H1 (cell line): ENCODE data around the gene TRIM24. TPM values are rescaled to one million over a fixed set of nuclear protein-coding genes. Genes with fewer than 3 reads are reported as not detected.

Experiments used
- CTCF ChIA-PET: fragments of 300-600 bp; sonication (Branson Sonifier 250); formaldehyde crosslinking; loops from one replicate; lab custom pipeline; 2021; ENCODE audit not compliant: partially characterized antibody; lab: Charles Lee
- POLR2A ChIA-PET: fragments of 300-600 bp; sonication (Branson Sonifier 250); formaldehyde crosslinking; loops from one replicate; lab custom pipeline; 2021; ENCODE audit warnings: inconsistent platforms; ENCODE audit not compliant: partially characterized antibody; lab: Charles Lee
- DNase-seq, 2 experiments: peaks; one replicate each; pipeline versions ENCODE4 v3.0.0 to v3.0.0-alpha.2; 2010 to 2022; ENCODE audit warnings: low spot score in 2 of 2, low read depth in 1 of 2, mixed read lengths in 1 of 2
- FAIRE-seq: peaks from 2 replicates; lab custom pipeline; 2011; peaks lifted over from hg19 to GRCh38; lab: Jason Lieb, UNC
- H2AFZ ChIP-seq: 2 replicates; pipeline ENCODE4 v1.8.1; 2012; ENCODE audit warnings: low read length, inconsistent platforms
- H2AK5ac ChIP-seq: 2 replicates; pipeline ENCODE4 v1.6.1; 2013; ENCODE audit warnings: low read depth, low read length
- H2BK120ac ChIP-seq: replicated peaks from 2 replicates; pipeline ENCODE3; 2013; ENCODE audit warnings: low read depth, low read length, inconsistent platforms
- H2BK12ac ChIP-seq: 2 replicates; pipeline ENCODE4 v1.6.1; 2013; ENCODE audit warnings: low read depth, low read length
- H2BK15ac ChIP-seq: 2 replicates; pipeline ENCODE4 v1.6.1; 2013; ENCODE audit warnings: low read length
- H2BK20ac ChIP-seq: 2 replicates; pipeline ENCODE4 v1.6.1; 2013; ENCODE audit warnings: low read length
- H2BK5ac ChIP-seq: 2 replicates; pipeline ENCODE4 v1.6.1; 2013; ENCODE audit warnings: low read depth, low read length
- H3K14ac ChIP-seq: 2 replicates; pipeline ENCODE4 v1.6.1; 2013; ENCODE audit warnings: inconsistent platforms; ENCODE audit not compliant: insufficient read length
- H3K18ac ChIP-seq: 2 replicates; pipeline ENCODE4 v1.6.1; 2013; ENCODE audit warnings: low read length; ENCODE audit errors: extremely low read depth
- H3K23ac ChIP-seq: 2 replicates; pipeline ENCODE4 v1.6.1; 2013; ENCODE audit warnings: inconsistent platforms; ENCODE audit not compliant: insufficient read length
- H3K23me2 ChIP-seq: 2 replicates; pipeline ENCODE4 v1.6.1; 2013; ENCODE audit warnings: low read depth, low read length
- H3K27ac ChIP-seq: 2 replicates; pipeline ENCODE4 v1.6.1; 2011; ENCODE audit warnings: low read depth, low read length, inconsistent platforms
- H3K27me3 ChIP-seq, 4 experiments: replicated peaks in 1 of 4; 1 replicate in 1 of 4; 2 replicates in 3 of 4; pipeline versions ENCODE4 v1.6.1 to v1.8.1; 2011 to 2013; ENCODE audit warnings: low read length in 3 of 4, mild to moderate bottlenecking in 3 of 4, inconsistent platforms in 2 of 4, mixed read lengths in 2 of 4, moderate library complexity in 1 of 4; ENCODE audit not compliant: control insufficient read depth in 3 of 4, insufficient read depth in 3 of 4; ENCODE audit errors: extremely low read depth in 1 of 4
- H3K36me3 ChIP-seq, 4 experiments: 2 replicates each; pipeline versions ENCODE4 v1.6.1 to v1.8.1; 2011 to 2013; ENCODE audit warnings: mild to moderate bottlenecking in 4 of 4, low read length in 3 of 4, moderate library complexity in 2 of 4, control low read depth in 1 of 4, inconsistent platforms in 1 of 4; ENCODE audit not compliant: insufficient read depth in 4 of 4, control insufficient read depth in 2 of 4
- H3K4ac ChIP-seq: replicated peaks from 2 replicates; pipeline ENCODE3; 2013; ENCODE audit warnings: low read length, low read depth, mixed read lengths, inconsistent platforms; ENCODE audit not compliant: insufficient read length
- H3K4me1 ChIP-seq, 4 experiments: replicated peaks in 1 of 4; 1 replicate in 1 of 4; 2 replicates in 3 of 4; pipeline versions ENCODE4 v1.6.1 to v1.8.1; 2011 to 2013; ENCODE audit warnings: low read length in 3 of 4, inconsistent platforms in 2 of 4, mixed read lengths in 1 of 4; ENCODE audit not compliant: insufficient read depth in 4 of 4, control insufficient read depth in 3 of 4
- H3K4me2 ChIP-seq, 2 experiments: 2 replicates each; pipeline versions ENCODE4 v1.6.1 to v1.8.1; 2011 to 2013; ENCODE audit warnings: low read depth in 2 of 2, low read length in 2 of 2, control low read depth in 1 of 2, inconsistent platforms in 1 of 2, mild to moderate bottlenecking in 1 of 2; ENCODE audit not compliant: insufficient read depth in 1 of 2
- H3K4me3 ChIP-seq, 4 experiments: fragments of 200-600, 300-600 bp in 1 of 4; sonication (generic), shearing (Covaris generic), sonication (Bioruptor Twin) in 1 of 4; 2 replicates each; pipeline versions ENCODE4 v1.5.1 to v1.8.1; 2011 to 2016; ENCODE audit warnings: low read length in 4 of 4, low read depth in 3 of 4, control low read depth in 2 of 4, inconsistent platforms in 2 of 4, mild to moderate bottlenecking in 2 of 4, mixed read lengths in 1 of 4, moderate library complexity in 1 of 4; ENCODE audit not compliant: insufficient read depth in 2 of 4; ENCODE audit errors: extremely low read depth in 1 of 4
- H3K56ac ChIP-seq: replicated peaks from 2 replicates; pipeline ENCODE3; 2013; ENCODE audit warnings: low read depth, mild to moderate bottlenecking, mixed read lengths, low read length, inconsistent platforms; ENCODE audit not compliant: insufficient read length
- H3K79me1 ChIP-seq: 2 replicates; pipeline ENCODE4 v1.6.1; 2013; ENCODE audit warnings: low read depth, low read length, control low read depth
- H3K79me2 ChIP-seq, 2 experiments: 2 replicates each; pipeline versions ENCODE4 v1.6.1 to v1.8.1; 2012 to 2013; ENCODE audit warnings: low read length in 2 of 2, mild to moderate bottlenecking in 2 of 2, inconsistent platforms in 1 of 2; ENCODE audit not compliant: insufficient read depth in 2 of 2, control insufficient read depth in 1 of 2
- H3K9ac ChIP-seq, 4 experiments: replicated peaks in 1 of 4; 1 replicate in 1 of 4; 2 replicates in 3 of 4; pipeline versions ENCODE4 v1.6.1 to v1.8.1; 2011 to 2013; ENCODE audit warnings: low read depth in 3 of 4, low read length in 3 of 4, control low read depth in 2 of 4, mild to moderate bottlenecking in 2 of 4, moderate library complexity in 2 of 4, inconsistent platforms in 1 of 4; ENCODE audit errors: extremely low read depth in 1 of 4
- H3K9me3 ChIP-seq, 2 experiments: 2 replicates each; pipeline versions ENCODE4 v1.6.1 to v1.8.1; 2012 to 2013; ENCODE audit warnings: mild to moderate bottlenecking in 2 of 2, moderate library complexity in 2 of 2, control low read depth in 1 of 2, inconsistent platforms in 1 of 2, low read depth in 1 of 2, low read length in 1 of 2, mixed read lengths in 1 of 2; ENCODE audit not compliant: insufficient read depth in 2 of 2
- H4K20me1 ChIP-seq, 2 experiments: replicated peaks in 1 of 2; 2 replicates each; pipeline versions ENCODE3 to v1.8.1; 2011 to 2013; ENCODE audit warnings: inconsistent platforms in 2 of 2, low read length in 2 of 2, mild to moderate bottlenecking in 1 of 2; ENCODE audit not compliant: insufficient read depth in 2 of 2, control insufficient read depth in 1 of 2
- H4K5ac ChIP-seq: 2 replicates; pipeline ENCODE4 v1.6.1; 2013; ENCODE audit warnings: low read length, low read depth, mixed read lengths, inconsistent platforms; ENCODE audit not compliant: insufficient read length
- H4K8ac ChIP-seq: 2 replicates; pipeline ENCODE4 v1.8.0; 2013; ENCODE audit warnings: mild to moderate bottlenecking, moderate library complexity, low read length, inconsistent platforms; ENCODE audit not compliant: insufficient read depth; ENCODE audit errors: extremely low read depth
- H4K91ac ChIP-seq: replicated peaks from 2 replicates; pipeline ENCODE3; 2013; ENCODE audit warnings: low read length, mixed read lengths, inconsistent platforms; ENCODE audit not compliant: insufficient read length
- BCL11A ChIP-seq, 2 experiments: IDR thresholded peaks; one replicate each; pipeline ENCODE4 v1.6.1; 2011; ENCODE audit warnings: low read depth in 2 of 2, low read length in 2 of 2, mild to moderate bottlenecking in 2 of 2
- HDAC2 ChIP-seq, 2 experiments: fragments of 300-600 bp in 1 of 2; sonication (generic) in 1 of 2; IDR thresholded peaks; 2 replicates each; pipeline ENCODE4 v1.6.1; 2011 to 2012; ENCODE audit warnings: low read depth in 2 of 2, low read length in 2 of 2, mild to moderate bottlenecking in 2 of 2, moderate library complexity in 2 of 2, borderline replicate concordance in 1 of 2, inconsistent platforms in 1 of 2
- JUND ChIP-seq: IDR thresholded peaks from 2 replicates; pipeline ENCODE4 v1.6.1; 2011; ENCODE audit warnings: mild to moderate bottlenecking, improper control_type of control experiment, low read length
- KDM5A ChIP-seq: fragments of 200-600 bp; IDR thresholded peaks from 2 replicates; pipeline ENCODE4 v1.7.1; 2012; ENCODE audit warnings: mild to moderate bottlenecking, low read length, inconsistent platforms, mixed read lengths
- NRF1 ChIP-seq: IDR thresholded peaks from 2 replicates; pipeline ENCODE4 v1.6.1; 2011; ENCODE audit warnings: mild to moderate bottlenecking, low read depth, low read length, improper control_type of control experiment
- POLR2A ChIP-seq, 2 experiments: IDR thresholded peaks; 1 replicate in 1 of 2; 2 replicates in 1 of 2; pipeline ENCODE4 v1.6.1; 2011; ENCODE audit warnings: low read depth in 2 of 2, low read length in 2 of 2, mild to moderate bottlenecking in 2 of 2; ENCODE audit errors: control extremely low read depth in 1 of 2
- POU5F1 ChIP-seq: IDR thresholded peaks from 2 replicates; pipeline ENCODE4 v1.6.1; 2011; ENCODE audit warnings: low read depth, mild to moderate bottlenecking, low read length, moderate library complexity
- SUZ12 ChIP-seq: fragments of 200-600 bp; sonication (generic); IDR thresholded peaks from 2 replicates; pipeline ENCODE4 v1.6.1; 2012; ENCODE audit warnings: mild to moderate bottlenecking, inconsistent platforms, low read length, moderate library complexity, mixed read lengths
- USF2 ChIP-seq: IDR thresholded peaks from 2 replicates; pipeline ENCODE4 v1.6.1; 2011; ENCODE audit warnings: low read length, improper control_type of control experiment
- WGBS, 2 experiments: shearing (Covaris generic) in 1 of 2; methylation state at CpG; one replicate each; pipeline versions ENCODE4 v1.1.6 to v1.1.7; 2013 to 2015; ENCODE audit warnings: low lambda C conversion rate in 2 of 2, mixed read lengths in 2 of 2, inconsistent platforms in 1 of 2, low coverage in 1 of 2, missing lambda C conversion rate in 1 of 2; ENCODE audit not compliant: insufficient replicate concordance in 2 of 2, insufficient coverage in 1 of 2, insufficient read length in 1 of 2; ENCODE audit errors: extremely low coverage in 1 of 2, missing lambda C conversion rate in 1 of 2; 5-methylcytosine and 5-hydroxymethylcytosine counted together
- polyA plus RNA-seq, 7 experiments: library from polyadenylated mRNA; depleted of rRNA in 3 of 7; stranded (reverse) in 5 of 7; unstranded in 2 of 7; fragments of >200 nt in 5 of 7; fragments of 200-250 nt in 2 of 7; gene quantifications; 1 replicate in 5 of 7; 2 replicates in 1 of 7; 4 replicates in 1 of 7; pipeline versions ENCODE4 v1.2.1 to v1.2.3, GENCODE V29; 2011 to 2013; ENCODE audit warnings: missing spikeins in 2 of 7, mixed read lengths in 2 of 7
- total RNA-seq: library from RNA; stranded (reverse); fragmentation: NEBNext Ultra II Directional; extraction: Animal tissue kit (Norgen Biotek cat#: 25700); gene quantifications from 2 replicates; pipeline ENCODE4 v1.2.1, GENCODE V29; 2021
- TF ChIP-seq, protein P1 (sequence below): IDR thresholded peaks from 2 replicates; pipeline ENCODE4 v1.6.1; 2012; ENCODE audit warnings: low read length, inconsistent platforms

The TRIM24 gene
- total and polyA plus RNA-seq, 2 of the 8 experiments (the other 6 are each of a cell fraction or from before 2014, with no cell fraction given), result 67.6 to 149 TPM

- Histone ChIP-seq H3K36me3 (peaks cover 64 to 100% (median 90%) of the 10 kb centered on the region in 4 experiments), H3K79me2 (peaks cover 0 to 34% of the 10 kb centered on the region in 2 experiments; a peak in 2 of 4 replicates), H4K8ac (no peak overlapping the region), H3K9ac (no peak overlapping the region), H3K27me3 (no peaks in the 10 kb centered on the region), H3K4me3 (no peak overlapping the region), H2BK5ac (no peak overlapping the region), H3K4ac (no peak overlapping the region), H3K14ac (no peak overlapping the region), H3K27ac (no peak overlapping the region), H2BK120ac (no peak overlapping the region), H2AFZ (no peak overlapping the region), H3K23me2 (no peaks in the 10 kb centered on the region), H3K9me3 (peaks cover 39 to 41% of the 10 kb centered on the region in 2 experiments), H3K18ac (no peak overlapping the region), H2AK5ac (no peak overlapping the region), H2BK12ac (no peak overlapping the region), H3K79me1 (peaks cover 6% of the 10 kb centered on the region; the same call in 1 of the 2 replicates), H3K4me1 (no peaks in the 10 kb centered on the region), H4K20me1 (no peaks in the 10 kb centered on the region), H3K23ac (no peak overlapping the region), H4K5ac (no peak overlapping the region), H2BK15ac (no peak overlapping the region), H2BK20ac (no peak overlapping the region), H3K56ac (no peak overlapping the region), H4K91ac (no peak overlapping the region), H3K4me2 (no peak overlapping the region)
- ChIA-PET CTCF (interaction anchor here (1.0 to 1.4 kb wide), 2 partner anchors 75 to 175 kb away, joined by 3 read pairs; no protein-coding TSS in a partner anchor), POLR2A (interaction anchor here (0.8 kb wide), 1 partner anchor 105 kb away, joined by 3 read pairs; no protein-coding TSS in a partner anchor)
- no peak for FAIRE-seq
- no peak for DNase-seq
- WGBS, 2 experiments, result 90% methylated on average over 4 of the region's 4 CpGs; no CpG with 5 or more reads in 1 of the 2 experiments
- TF ChIP-seq POU5F1 (no peak), JUND (no peak), BCL11A (IDR thresholded peaks at IDR 0.05; ENCODE audit: low read depth in 2 of 2, low read length in 2 of 2) (no peak), NRF1 (no peak), SUZ12 (no peak), USF2 (no peak), KDM5A (no peak), POLR2A (IDR thresholded peaks at IDR 0.05; ENCODE audit: control extremely low read depth in 1 of 2, low read depth in 2 of 2, low read length in 2 of 2) (peak in 1 of 2 experiments; percentile 42; a peak in 1 of 3 replicates), HDAC2 (IDR thresholded peaks at IDR 0.05; ENCODE audit: borderline replicate concordance in 1 of 2, low read depth in 2 of 2, low read length in 2 of 2) (no peak)
- TF ChIP-seq, protein P1, sequence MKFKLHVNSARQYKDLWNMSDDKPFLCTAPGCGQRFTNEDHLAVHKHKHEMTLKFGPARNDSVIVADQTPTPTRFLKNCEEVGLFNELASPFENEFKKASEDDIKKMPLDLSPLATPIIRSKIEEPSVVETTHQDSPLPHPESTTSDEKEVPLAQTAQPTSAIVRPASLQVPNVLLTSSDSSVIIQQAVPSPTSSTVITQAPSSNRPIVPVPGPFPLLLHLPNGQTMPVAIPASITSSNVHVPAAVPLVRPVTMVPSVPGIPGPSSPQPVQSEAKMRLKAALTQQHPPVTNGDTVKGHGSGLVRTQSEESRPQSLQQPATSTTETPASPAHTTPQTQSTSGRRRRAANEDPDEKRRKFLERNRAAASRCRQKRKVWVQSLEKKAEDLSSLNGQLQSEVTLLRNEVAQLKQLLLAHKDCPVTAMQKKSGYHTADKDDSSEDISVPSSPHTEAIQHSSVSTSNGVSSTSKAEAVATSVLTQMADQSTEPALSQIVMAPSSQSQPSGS, result 0 out of 2 replicates have a peak, but pooled peaks have one; percentile 41
Observed at GRCh38 chr7:138563808-138564207, 103.7 kb downstream of the TRIM24 start.
